Measurements from ENCODE around the gene STK10.
A peak's percentile ranks its signal among the peaks of the same experiment; 100 is the strongest.
"Not testable (repeated sequence)": the region's sequence is repeated elsewhere in the genome, so short reads cannot be mapped to it uniquely, and the experiment has no call there.

STK10 gene

GRCh38 chr5:172048539-172049101 is 139.4 kb downstream of the STK10 start:
- no peak for DNase-seq

GRCh38 chr5:172048170-172048422 is 139.9 kb downstream of the STK10 start:
- no peak for DNase-seq

GRCh38 chr5:172046593-172046992 is 141.4 kb downstream of the STK10 start:
- DNase-seq: no peak

GRCh38 chr5:172045315-172045632 is 142.8 kb downstream of the STK10 start:
- no peak for DNase-seq

GRCh38 chr5:172044631-172045314 is 143.3 kb downstream of the STK10 start:
- DNase-seq: no peak

- DNase-seq: no peak
Measured at GRCh38 chr5:172043865-172044264, 144.2 kb downstream of the STK10 start.

- no peak for DNase-seq
Measured at GRCh38 chr5:172042183-172042582, 145.8 kb downstream of the STK10 start.

- no peak for DNase-seq
Measured at GRCh38 chr5:172038167-172038566, 149.9 kb downstream of the STK10 start.

GRCh38 chr5:172035049-172035448 is 153.0 kb downstream of the STK10 start:
- DNase-seq: no peak

- DNase-seq: no peak
Measured at GRCh38 chr5:172031894-172032461, 156.0 kb downstream of the STK10 start.

- DNase-seq: no peak
Measured at GRCh38 chr5:172029876-172030275, 158.1 kb downstream of the STK10 start.

- no peak for DNase-seq
Measured at GRCh38 chr5:172028167-172028566, 159.9 kb downstream of the STK10 start.

- not testable (repeated sequence) for DNase-seq
Measured at GRCh38 chr5:172020110-172020786, 167.8 kb downstream of the STK10 start.

GRCh38 chr5:172015346-172015745 is 172.7 kb downstream of the STK10 start:
- DNase-seq: no peak

GRCh38 chr5:172010278-172010677 is 177.7 kb downstream of the STK10 start:
- DNase-seq: no peak

GRCh38 chr5:172009536-172010270 is 178.3 kb downstream of the STK10 start:
- DNase-seq: no peak

GRCh38 chr5:172008689-172009141 is 179.3 kb downstream of the STK10 start:
- no peak for DNase-seq

GRCh38 chr5:172008111-172008455 is 179.9 kb downstream of the STK10 start:
- DNase-seq: no peak

GRCh38 chr5:172007175-172008110 is 180.6 kb downstream of the STK10 start:
- no peak for DNase-seq

GRCh38 chr5:172006321-172007174 is 181.5 kb downstream of the STK10 start, which contains the start of gene FBXW11:
Gene FBXW11 (minus strand): TSS chr5:172006638. CDS start chr5:172006502, 136 bp downstream.
- DNase-seq: peak; percentile 78

GRCh38 chr5:172005708-172006320 is 182.2 kb downstream of the STK10 start:
- no peak for DNase-seq

Measured in DMS153 (cell line).